GM12801 (cell line): ENCODE data around the gene CEP164.

Experiments
- TF ChIP-seq, protein P1 (sequence below): IDR thresholded peaks from one replicate; pipeline ENCODE4 v1.5.1; 2011; ENCODE audit warnings: control low read depth; ENCODE audit not compliant: insufficient read length; ENCODE audit errors: extremely low read depth

CEP164 gene

DNA sequence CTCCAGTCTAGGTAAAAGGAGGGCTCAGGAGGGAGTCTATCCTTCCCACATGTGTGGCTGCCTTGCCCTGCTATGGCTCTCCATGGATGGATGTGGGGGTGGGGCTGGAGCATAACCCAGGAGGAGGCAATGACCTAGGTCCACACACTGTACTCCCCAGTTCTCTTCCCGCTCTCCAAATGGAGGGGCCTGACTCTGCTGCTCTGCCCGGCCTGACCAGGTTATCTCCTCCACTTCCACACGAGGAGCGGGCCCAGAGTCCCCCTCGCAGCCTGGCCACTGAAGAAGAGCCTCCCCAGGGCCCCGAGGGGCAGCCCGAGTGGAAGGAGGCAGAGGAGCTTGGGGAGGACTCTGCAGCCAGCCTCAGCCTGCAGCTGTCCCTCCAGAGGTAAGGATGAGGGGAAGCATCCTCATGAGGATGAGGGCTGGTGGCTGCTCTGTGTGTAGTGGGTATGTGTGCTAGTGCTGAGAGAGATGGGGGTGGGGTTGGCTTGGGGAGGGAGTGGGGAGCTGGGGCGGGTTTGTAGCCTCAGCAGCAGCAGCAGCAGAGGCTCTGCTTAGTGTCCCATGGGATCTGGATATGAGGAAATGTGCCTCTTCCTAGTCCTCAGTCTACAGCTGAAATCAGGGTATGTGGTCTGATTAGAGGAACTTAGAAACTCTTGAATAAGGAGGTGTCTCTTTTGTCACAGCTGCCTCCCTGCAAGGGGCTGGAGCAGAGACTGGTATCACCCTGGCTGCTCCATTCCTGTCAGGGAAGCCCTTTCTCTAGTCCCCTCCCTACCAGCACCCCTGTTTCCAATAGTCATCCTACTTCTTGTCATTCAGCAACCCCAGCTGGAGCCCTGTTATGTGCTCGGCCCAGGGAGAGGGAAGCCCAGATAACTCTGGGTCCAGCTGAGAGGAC is 54.1 kb downstream of the CEP164 start:
- TF ChIP-seq, protein P1, sequence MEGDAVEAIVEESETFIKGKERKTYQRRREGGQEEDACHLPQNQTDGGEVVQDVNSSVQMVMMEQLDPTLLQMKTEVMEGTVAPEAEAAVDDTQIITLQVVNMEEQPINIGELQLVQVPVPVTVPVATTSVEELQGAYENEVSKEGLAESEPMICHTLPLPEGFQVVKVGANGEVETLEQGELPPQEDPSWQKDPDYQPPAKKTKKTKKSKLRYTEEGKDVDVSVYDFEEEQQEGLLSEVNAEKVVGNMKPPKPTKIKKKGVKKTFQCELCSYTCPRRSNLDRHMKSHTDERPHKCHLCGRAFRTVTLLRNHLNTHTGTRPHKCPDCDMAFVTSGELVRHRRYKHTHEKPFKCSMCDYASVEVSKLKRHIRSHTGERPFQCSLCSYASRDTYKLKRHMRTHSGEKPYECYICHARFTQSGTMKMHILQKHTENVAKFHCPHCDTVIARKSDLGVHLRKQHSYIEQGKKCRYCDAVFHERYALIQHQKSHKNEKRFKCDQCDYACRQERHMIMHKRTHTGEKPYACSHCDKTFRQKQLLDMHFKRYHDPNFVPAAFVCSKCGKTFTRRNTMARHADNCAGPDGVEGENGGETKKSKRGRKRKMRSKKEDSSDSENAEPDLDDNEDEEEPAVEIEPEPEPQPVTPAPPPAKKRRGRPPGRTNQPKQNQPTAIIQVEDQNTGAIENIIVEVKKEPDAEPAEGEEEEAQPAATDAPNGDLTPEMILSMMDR = no peak

DNA sequence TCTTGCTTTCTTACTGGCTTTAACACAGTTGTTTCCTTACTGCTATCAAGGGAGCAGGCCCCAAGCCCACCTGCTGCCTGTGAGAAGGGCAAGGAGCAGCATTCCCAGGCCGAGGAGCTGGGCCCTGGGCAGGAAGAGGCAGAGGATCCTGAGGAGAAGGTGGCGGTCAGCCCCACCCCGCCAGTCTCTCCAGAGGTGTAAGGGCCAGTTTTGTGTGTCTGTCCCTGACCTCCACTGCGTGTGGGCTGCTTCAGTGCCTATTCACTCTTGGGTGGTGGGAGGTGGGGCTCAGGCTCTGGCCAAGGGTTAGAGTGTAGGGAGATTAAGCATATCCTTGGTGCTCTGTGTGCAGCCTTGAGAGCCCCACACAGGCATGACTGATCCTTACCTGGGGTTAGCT is 55.1 kb downstream of the CEP164 start:
- TF ChIP-seq, protein P1 = no peak

DNA sequence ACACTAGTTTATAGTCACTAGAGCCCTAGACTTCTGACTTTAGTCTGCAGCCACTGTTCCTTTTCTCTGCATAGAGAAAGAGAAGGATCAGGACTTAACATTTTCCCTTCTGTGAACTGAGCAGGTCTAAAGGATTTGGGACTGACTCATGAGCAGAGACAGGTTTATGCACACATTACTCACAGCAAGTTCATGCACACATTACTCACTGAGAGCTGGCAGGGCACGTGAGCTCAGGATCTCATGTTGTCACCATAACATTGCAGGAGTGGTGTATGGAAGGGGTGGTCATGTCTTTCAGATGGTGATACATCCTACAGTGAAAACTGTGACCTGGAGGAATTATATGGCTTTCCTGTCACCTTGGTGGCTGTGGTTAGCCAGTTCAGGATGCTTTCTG is 56.4 kb downstream of the CEP164 start:
- TF ChIP-seq, protein P1 = no peak

DNA sequence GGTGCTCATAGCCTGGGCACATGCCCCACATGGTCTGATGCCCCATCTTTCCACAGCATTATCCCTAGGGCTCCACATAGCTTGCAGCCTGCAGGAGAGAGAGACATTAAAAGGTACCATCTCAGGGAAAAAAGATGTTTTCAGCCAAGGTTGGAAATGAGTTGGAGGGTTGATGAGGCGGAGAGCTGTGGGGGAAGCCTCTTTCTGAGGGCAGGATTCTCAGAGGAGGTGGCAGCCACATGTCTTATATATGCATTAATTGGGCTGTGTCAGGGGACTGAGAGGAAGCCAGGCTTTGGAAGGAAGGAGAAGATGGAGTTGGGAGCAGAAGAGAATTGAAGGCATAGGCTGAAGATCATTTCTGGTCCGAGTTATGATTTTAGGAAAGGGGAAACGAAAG is 57.8 kb downstream of the CEP164 start:
- TF ChIP-seq, protein P1 = no peak

DNA sequence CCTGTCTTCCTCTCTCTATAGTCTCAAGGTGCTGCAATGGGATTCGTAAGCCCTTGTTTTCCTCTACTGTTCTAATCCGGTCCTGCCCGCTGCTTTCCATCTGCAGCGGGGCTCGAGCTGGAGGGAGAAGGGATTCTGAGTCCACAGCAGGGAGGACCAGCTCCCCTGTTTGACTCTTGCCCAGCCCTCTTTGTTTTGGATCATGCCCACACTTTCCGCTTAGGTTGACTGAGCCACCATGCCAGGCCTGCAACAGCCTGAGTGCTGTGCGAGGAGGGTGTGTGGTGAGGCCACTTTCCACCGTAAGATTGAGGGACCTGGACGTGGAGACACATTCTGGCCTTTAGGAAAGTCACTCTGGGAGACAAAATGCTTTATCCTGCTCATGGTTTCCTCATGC is 58.3 kb downstream of the CEP164 start:
- TF ChIP-seq, protein P1 = no peak

DNA sequence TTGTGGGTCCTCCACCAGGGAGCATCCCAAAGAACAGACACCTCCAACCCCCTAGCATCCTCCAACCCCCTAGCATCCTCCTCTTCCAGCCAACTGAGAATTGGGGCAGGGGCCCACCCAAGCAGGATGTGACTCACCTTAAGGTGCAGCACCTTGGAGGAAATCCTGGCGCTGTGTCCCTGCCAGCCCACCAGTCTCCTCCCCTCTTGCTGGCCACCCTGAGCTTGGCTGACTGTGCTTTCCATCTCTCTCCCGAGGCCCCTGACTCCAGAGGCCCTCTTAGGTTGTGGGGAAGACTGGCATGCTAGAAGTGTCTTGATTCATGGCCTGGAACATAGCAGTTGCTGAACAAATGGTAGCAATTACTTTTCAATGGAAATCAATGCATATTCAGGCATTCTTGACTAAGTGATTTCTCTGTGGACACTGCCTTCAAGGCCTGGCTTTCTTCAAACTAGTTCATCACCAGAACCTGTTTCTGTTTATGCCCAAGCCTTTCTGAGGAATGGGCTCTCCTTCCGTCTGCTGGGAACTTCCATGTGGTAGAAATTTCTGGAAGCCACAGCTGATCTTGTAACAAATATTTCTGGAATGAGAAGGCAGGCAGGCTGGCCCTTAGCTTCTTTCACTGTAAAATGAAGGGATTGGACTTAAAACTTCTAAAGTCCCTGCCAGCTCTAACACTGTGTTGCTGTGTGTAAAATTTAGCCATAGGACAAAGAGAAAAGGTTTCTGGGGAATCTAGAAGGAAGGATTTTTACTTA is 60.5 kb downstream of the CEP164 start:
- TF ChIP-seq, protein P1 = no peak

DNA sequence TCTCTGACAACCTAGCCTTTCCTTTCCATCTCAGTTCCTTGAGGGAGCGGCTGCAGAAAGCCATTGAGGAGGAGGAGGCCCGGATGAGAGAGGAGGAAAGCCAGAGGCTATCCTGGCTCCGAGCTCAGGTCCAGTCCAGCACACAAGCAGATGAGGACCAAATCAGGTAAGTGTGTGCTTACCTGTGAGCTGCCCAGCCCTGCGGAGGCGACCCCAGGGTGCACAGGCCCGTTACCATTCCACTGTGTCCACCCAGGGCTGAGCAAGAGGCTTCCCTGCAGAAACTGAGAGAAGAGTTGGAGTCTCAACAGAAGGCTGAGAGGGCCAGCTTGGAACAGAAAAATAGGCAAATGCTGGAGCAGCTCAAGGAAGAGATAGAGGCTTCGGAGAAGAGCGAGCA is 63.1 kb downstream of the CEP164 start:
- TF ChIP-seq, protein P1 = no peak
